GM18519 (cell line): ENCODE measurements around the gene GPR152.
"Not testable (repeated sequence)": the region's sequence is repeated elsewhere in the genome, so short reads cannot be mapped to it uniquely, and the experiment has no call there.

Source experiments
- ATAC-seq: cut with Tn5 transposase; IDR thresholded peaks from one replicate; pipeline ENCODE4 v1.9.1; 2021; ENCODE audit warnings: mild to moderate bottlenecking, moderate library complexity; ENCODE audit not compliant: unreplicated experiment, low FRiP score

GPR152 gene

DNA sequence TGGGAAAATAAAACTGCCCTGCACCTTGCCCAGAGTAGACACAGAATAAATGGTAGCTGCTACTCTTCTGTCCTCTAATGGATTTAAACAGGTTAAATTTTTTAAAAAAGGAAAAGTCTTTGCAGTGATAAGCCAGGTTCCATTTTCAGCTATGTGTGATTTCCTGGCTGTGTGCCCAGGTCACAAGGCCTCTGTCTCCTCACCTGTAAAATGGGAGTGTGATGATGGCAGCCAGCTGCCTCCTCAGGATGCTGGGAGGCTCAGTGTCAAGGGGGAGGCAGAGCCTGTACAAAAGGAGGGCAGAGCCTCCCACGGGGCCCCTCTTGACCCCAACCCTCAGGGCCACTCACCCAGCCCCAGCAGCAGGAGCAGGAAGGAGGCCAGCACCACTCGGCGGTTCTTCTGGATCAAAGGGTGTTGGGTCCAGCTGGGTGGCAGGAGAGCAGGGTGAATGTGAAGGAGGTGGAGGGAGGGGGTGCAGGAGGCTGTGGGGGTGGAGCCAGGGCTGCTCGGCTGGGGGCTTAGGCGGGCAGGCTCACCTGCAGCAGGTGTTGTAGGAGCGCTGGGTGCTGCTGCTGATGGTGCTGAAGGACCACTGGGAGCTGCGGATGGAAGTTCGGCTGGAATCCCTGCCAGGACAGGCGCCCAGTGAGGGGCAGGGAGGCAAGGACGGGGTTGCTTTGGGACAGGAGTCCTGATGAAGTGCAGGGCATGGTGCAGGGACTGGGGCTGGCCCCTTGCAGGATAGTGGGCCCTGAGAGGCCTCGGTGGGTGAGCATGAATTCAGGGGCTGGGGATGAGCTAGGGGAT is 14.6 kb upstream of the GPR152 start:
- ATAC-seq = no peak

DNA sequence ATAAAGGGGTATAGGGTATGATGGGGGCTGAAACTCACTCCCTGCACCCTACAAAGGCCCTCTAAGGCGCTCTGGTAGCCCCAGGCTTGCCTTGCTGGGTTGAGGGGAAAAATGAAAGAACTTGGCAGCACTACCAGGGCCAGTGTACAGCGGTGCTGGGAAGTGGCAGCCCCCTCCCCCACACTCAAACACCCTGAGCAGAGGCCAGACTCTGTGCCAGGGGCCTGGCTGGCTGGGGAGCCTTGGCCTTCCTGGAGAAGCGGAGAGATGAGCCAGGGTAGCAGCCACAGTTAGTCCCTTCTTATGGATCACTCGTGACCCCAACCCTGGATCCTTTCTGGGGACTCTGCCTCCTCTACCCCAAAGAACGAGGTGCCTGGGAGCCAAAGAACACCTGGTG is 13.8 kb upstream of the GPR152 start:
- ATAC-seq = no peak

DNA sequence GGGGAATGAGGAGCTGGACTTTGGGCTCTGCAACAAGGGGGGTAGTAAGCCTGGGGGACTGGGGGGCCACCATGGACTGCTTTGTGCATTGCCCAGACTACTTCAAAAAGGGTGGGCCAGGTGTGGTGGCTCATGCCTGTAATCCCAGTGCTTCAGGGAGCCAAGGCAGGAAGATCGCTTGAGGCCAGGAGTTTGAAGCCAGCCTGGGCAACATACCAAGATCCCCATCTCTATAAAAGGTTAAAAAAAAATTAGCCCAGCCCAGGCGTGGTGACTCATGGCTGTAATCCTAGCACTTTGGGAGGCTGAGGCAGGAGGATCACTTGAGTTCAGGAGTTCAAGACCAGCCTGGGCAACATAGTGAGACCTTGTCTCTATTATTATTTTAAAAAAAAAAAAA is 13.0 kb upstream of the GPR152 start:
- not testable (repeated sequence) for ATAC-seq

DNA sequence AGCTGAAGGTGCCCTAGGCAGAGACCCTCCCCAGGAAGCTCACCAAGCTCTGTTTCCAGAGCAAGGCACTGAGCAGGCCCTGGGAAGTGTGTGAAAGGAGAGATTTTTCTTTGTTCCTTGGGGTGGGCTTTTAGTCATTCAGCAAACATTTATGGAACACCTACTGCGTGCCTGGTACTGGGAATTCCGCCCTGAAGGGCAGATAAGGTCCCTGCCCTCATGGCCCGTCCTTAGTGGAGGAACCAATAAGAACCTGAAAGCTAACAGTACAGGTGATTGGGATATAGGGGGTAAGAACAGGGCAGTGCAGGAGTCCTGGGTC is 12.6 kb upstream of the GPR152 start:
- ATAC-seq = no peak

DNA sequence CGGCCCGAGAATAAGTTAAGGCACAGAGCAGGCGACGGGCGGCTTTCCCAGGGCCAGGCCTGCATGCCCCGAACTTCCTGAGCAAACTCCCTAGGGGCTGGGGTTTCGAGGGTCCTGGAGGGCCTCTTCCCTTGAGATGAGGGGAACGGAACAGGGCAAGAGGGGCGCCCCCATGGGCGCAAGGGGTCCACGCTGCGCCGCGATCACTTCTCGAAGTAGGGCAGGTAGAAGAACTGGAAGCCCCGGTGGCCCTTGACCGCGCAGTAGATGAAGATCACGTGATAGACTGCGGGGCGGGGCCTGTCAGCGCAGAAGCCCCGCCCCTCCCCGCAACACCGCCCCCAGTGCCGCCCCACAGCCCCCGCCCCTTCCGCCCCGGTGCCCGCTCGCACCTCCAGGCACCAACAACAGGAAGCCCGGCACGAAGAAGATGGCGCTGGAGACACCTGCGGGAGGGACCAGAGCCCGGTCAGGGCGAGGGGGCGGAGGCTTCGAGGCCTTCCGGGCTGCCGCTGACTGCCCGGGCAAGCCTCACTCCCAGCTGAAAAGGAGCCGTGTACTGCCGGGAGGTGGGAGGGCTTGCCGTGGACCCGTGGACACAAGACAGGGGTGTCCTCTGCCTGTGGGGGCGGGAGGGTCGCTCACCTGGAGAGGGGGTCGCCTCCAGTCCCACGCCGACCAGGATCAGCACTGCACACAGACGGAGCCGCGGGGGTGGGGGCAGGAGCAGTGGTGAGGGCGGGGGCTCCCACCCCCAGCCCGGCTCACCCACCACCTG is 12.1 kb upstream of the GPR152 start:
- no peak for ATAC-seq

DNA sequence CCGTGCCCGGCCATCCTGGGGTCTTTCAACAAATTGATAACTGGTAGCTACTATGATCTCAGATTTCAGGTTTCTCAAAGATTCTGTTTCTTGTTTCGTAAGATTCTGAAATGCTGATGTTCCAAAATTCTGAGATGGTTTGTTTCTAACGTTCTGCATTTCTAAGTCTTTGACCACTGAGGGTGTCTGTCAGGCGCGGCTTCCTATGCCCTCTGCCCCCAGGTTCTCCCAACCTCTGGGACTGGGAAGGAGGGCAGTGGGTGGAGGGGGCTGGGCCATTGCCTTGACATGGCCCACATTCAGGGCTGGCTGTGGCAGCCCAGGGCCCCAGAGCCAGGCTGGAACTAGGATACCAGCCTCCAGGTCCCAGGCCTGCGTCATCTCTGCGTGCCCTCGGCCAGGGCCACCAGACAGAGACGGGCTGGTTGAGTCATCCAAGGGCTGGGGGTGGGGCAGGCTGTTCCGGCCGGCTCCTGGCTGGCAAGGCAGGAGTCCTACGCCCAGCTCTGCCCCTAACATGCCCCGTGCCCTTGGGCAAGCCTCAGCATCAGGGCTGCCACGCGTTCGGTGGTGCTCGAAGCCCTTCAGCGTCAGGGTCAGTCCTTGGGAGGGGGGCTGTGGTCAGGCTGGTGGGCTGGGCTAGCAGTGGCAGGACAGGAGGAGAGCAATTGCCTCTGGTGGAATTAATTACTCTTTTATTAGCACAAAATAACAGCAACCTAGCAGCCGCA is 11.3 kb upstream of the GPR152 start:
- ATAC-seq = no peak

DNA sequence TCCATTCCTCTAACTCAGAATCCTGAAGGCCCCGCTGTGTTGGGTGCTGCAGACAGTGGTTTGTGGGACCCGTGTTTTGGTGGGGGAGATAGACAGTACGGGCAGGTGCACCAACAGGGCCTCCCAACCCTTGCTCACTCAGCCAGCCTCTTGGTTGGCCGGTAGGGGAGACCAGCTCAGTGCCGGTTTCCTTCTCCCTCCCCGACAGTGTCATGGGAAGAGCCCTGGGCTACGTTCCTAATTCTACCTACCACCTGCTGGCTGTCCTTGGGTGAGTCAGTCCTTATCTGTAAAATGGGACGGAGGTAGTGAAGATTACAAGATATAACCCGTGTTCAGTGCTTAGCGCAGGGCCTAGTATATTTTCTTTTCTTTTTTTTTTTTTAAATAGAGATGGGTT is 10.7 kb upstream of the GPR152 start:
- ATAC-seq = no peak

DNA sequence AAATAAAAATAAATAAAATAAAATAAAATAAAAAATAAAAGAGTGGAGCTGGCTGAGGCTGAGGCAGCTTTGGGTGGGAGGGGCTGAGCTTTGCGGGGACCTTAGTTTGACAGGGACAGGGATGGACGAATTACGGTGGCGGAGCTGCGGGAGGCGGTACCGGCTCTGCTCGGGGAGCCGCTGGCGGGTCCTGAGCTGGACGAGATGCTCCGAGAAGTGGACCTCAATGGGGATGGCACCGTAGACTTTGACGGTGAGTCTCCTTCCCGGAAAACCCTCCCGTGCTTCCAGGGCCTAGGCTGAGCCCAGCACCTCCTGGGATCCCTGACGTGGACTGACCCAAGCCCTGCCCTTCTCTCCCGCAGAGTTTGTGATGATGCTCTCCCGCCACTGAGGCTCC is 5.7 kb upstream of the GPR152 start:
- ATAC-seq = no peak

DNA sequence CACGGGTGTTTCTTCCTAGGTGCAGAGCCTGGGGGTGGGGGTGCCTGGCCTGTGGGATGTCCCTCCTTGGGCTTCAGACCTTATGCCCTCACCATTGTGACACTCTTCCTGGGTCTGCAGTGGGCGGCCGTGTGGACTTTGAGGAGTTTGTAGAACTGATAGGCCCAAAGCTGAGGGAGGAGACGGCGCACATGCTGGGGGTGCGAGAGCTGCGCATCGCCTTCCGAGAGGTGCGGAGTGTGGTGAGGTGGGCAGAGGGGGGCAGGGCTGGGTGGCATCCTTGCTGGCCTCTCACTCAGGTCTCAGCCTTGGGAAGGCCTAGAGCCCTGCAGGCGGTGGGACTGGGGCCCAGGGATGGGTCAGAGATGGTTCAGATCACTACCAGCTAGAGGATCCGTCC is 4.9 kb upstream of the GPR152 start:
- no peak for ATAC-seq

DNA sequence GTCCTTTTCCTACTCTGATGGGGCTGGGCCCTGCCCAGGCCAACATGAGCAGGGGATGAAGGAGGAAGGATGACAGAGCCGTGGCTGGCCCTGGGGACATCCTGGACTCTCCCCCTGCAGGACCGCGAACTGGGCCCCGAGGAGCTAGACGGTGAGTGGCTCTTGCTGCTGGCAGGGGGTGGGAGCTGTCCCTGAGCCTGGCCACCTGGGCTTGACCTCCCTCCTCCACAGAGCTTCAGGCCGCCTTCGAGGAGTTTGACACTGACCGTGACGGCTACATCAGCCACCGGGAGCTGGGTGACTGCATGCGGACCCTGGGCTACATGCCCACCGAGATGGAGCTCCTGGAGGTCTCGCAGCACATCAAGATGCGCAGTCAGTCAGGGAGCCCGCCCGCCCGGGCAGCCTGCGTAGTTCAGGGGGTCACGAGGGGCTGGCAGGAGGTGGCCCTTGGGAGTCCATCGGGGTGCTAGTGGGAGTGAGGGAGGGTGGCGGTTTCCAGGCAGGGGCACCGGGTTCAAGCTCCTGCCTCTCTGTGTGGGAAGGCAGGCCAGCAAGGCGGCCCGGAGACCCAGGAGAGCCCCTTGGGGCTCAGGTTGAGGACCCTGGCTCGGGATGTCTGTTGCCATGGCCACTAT is 3.7 kb upstream of the GPR152 start:
- ATAC-seq = no peak

DNA sequence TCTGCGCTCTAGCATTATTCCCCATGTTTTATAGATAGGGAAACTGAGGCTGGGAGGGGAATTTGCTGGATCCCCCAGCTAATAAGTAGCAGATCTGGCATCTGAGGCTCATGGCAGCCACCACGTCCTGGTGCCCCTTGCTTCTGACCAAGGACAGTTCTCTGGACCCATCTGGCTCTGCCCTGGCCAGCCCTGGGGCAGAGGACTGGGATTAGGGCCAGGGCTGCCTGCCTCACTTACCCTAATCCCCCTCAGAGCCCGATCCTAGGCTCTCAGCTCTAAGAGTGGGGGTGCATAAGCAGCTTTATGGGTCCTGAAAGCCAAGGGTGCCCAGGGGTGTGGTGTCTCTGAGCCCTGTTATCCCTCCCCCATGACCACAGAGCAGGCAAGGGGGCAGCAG is 2.5 kb upstream of the GPR152 start, which contains the start of gene CABP4:
CABP4 (plus strand) TSS at position 301 of the 400 bp plus-strand sequence; CDS start at position 371, 70 bp downstream.
- ATAC-seq = no peak

DNA sequence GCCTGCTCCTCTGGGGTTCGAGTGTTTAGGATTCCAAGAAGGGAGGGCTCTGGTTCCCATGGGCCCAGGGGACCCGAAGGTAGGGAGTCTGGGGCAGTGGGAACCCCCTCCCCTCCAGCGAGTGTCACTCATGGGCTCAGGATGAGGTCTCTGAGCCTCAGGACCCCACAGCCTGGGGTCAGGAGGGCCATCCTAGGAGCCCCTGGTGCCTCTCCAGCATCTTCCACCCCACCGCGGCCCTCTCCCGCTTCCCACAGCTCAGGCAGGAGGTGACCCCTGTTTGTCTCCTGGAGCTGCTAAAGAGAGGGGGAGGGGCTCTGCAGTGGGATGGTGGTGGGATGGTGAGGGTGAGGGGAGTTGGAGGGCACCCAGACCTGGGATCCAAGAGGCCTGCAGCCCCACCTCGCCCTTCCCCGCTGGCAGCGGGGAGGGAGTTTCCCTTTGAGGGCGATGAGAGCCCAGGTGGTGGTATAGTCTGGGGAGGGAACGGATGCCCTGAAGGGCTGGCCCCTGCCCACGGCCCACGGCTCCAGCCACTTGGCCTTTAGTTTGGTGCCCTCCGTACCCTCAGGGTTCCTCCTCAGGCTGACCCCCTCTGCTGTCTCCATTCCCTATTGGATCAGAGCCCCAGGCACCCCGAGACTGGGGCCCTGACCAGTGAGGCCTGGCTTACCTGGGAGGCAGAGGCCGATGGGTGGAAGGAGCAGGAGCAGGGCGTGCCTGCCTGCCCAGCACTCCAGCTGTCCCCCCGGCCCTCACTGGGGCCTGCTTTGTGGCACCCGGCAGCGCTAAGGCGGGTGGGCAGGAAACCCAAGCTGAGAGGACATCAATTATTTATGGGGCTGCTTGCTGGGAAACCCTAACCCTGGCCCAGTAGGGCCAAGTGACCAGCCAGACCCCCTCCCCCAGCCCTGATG is 1.5 kb upstream of the GPR152 start:
- ATAC-seq = no peak

DNA sequence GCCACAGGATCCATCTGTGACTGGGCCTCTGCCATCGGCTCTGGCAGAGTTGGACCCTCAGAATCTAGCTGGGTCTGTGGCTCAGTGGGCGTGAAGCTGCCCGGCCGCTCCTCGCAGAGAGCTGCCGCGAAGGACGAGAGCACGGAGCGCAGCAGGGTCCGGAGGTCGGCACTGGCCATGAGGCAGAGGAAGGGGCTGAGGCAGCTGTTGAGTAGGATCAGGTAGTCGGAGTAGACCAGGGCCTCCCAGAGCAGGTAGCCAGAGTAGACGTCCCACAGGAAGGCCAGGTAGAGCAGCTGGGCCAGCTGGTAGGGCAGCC is 912 bp downstream of the GPR152 start:
- ATAC-seq = no peak

DNA sequence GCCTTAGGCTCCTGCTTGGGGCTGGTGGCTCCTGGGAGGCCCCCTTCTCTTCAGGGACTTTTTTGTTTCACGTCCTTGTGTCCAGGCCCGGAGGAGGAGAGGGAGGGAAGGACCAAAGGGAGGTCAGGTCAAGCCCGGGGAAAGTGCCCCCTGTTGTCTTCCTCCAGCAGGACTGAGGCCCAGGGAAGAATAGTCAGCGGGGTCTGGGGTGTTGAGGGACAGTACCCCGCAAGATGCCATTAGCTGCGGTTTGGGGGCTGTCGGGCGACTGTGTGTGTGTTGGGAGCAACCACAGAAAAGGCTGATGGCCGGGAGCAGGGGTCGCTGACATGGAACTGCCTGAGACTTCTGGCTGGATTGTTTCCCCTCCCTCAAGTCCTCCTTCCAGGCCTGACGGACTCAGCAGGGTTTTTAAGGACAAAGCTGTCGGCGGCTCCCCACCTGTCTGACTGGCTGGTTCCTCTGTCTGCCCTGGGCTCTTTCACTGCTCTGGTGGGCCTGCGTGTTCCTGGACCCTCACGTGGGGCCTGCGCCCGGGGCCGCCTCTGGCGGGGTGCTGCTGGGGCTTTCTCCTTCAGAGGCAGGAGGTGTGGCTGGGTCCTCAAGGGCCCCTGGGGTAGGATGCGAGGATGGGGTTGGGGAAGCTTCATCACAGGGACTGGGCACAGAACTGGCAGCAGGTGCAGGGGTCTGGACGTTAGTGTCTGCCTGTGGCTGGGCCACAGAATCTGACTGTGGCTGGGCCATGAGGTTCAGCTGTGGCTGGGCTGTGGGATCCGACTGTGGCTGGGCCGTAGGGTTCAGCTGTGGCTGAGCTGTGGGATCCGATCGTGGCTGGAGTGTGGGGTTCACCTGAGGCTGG is 1.5 kb downstream of the GPR152 start:
- no peak for ATAC-seq

DNA sequence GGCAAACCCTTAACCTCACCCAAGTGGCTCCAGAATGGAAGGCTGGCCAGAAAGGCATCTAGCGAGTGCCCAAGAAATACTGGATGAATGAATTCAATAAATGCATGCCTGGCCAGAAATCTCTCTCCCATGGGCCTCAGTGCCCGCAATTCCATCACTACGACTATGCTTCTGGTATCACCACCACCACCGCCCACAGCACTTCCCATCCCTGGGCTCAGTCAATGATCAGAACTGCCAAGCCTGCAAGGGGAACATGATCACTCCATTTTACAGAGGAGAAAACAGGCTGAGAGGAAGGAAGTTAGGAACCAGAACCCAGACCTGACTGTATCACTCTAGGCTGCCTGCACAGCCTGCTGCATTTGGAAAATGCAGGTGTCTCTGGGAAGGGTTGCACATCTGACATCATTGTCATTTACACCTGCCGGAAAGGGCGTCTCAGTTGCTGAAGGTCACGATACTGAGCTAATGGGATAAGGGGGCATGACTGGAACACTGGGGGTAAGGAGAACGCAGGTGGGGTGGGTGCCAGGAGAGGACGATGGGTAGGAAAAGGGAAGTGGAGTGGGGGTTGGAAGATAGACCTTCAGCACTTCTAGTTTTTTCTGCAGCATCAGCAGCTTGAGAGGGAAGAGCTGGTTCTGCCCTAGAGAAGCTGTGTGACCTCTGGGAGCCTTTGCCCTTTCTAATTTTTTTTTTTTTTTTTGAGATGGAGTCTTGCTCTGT is 3.2 kb downstream of the GPR152 start:
- no peak for ATAC-seq

DNA sequence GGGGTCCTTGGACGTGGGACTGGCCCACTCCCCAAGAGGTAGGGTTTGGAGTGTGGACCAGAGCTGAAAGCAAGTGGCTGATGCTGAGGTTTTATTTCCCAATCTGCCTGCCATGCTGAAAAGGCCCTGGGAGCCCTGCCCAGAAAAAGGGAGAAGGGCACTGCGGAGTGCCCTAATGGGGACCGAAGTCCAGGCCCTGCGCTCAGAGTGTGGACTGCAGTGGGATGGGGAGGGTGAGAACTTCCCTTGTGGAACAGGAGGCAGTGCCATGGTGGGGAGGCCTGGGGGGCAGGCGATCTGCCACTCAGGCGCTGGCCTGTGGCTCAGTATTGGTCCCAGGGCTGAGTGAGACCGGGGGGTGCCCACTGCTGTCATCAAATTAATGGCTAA is 4.3 kb downstream of the GPR152 start:
- no peak for ATAC-seq

DNA sequence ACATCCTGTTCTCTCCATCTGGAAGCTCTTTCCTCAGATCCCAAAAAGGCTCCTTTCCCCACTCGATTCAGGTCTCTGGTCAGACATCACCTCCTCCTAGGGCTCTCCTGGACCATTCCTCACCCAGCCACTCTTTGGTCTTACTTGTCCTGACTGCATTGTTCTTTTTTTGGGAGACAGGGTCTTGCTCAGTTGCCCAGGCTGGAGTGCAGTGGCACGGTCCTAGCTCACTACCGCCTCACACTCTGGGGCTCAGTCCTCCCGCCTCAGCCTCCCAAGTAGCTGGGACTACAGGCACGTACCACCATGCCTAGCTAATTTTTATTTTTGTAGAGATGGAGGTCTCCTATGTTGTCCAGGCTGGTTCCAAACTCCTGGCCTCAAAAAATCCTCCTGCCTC is 7.0 kb downstream of the GPR152 start:
- no peak for ATAC-seq
